ENCODE results near the gene RMP24.

- TF ChIP-seq CTCF (IDR thresholded peaks at IDR 0.05; ENCODE audit: low read length), result no peak
- no peak for TF ChIP-seq EZH2 (IDR thresholded peaks at IDR 0.05; ENCODE audit: borderline replicate concordance, low read length)
Measured at GRCh38 chr18:35982409-35983114, 10.1 kb downstream of the RMP24 start.
